ENCODE measurements around the gene KCNK10.

Gene KCNK10

DNA sequence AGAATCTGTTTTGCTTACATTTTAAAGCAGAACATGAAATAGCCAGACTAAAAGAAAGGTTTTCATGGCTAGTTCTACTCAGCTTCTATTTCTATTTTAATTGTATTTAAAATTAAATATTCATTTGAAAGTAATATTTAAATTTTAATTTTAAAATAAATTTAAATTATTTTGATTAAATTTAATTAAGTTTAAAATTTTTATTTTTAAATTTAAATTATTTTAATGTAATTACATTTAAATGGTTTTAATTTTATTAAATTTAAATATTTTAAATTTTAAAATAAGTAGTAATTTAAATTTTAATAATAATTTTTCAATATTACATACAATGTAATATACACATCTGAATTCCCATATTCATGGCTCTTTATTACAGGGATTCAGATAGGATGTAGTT lies 17.3 kb upstream of the KCNK10 start:
- no peak overlapping the region for H3K4me3 ChIP-seq (ENCODE audit: low read depth, low read length)
- TF ChIP-seq, protein P1, sequence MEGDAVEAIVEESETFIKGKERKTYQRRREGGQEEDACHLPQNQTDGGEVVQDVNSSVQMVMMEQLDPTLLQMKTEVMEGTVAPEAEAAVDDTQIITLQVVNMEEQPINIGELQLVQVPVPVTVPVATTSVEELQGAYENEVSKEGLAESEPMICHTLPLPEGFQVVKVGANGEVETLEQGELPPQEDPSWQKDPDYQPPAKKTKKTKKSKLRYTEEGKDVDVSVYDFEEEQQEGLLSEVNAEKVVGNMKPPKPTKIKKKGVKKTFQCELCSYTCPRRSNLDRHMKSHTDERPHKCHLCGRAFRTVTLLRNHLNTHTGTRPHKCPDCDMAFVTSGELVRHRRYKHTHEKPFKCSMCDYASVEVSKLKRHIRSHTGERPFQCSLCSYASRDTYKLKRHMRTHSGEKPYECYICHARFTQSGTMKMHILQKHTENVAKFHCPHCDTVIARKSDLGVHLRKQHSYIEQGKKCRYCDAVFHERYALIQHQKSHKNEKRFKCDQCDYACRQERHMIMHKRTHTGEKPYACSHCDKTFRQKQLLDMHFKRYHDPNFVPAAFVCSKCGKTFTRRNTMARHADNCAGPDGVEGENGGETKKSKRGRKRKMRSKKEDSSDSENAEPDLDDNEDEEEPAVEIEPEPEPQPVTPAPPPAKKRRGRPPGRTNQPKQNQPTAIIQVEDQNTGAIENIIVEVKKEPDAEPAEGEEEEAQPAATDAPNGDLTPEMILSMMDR (IDR thresholded peaks at IDR 0.05; ENCODE audit: low read depth, low read length) = no peak
- TF ChIP-seq, protein P2, sequence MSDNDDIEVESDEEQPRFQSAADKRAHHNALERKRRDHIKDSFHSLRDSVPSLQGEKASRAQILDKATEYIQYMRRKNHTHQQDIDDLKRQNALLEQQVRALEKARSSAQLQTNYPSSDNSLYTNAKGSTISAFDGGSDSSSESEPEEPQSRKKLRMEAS (IDR thresholded peaks at IDR 0.05; ENCODE audit: low read depth, low read length) = no peak
- TF ChIP-seq POLR2A (IDR thresholded peaks at IDR 0.05; ENCODE audit: extremely low read depth, insufficient read length) = no peak
- no peak for TF ChIP-seq MYC (IDR thresholded peaks at IDR 0.05; ENCODE audit: low read depth, low read length)
- DNase-seq (ENCODE audit: low read depth) = no peak

DNA sequence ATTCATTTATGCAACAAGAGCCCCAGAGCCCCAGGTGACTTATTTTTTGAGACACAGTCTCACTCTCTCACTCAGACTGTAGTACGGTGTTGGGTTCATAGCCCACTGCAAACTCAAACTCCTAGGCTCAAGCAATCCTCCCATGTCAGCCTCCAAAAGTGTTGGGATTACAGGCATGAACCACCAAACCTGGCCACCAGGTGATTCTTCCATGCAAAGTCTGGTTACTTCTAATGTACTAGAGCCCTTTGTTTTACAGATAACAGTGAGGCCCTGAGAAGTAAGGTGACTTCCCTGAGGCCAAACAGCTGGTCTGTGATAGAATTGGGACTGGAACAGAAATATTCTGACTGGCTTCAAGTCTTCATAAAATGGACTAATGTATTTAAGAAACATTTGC lies 10.0 kb upstream of the KCNK10 start:
- TF ChIP-seq MYC (IDR thresholded peaks at IDR 0.05; ENCODE audit: low read depth, low read length) (no peak), POLR2A (IDR thresholded peaks at IDR 0.05; ENCODE audit: extremely low read depth, insufficient read length) (no peak)
- TF ChIP-seq, protein P2 (IDR thresholded peaks at IDR 0.05; ENCODE audit: low read depth, low read length) = no peak
- TF ChIP-seq, protein P1 (IDR thresholded peaks at IDR 0.05; ENCODE audit: low read depth, low read length) = no peak
- no peak overlapping the region for H3K4me3 ChIP-seq (ENCODE audit: low read depth, low read length)
- DNase-seq (ENCODE audit: low read depth) = no peak

DNA sequence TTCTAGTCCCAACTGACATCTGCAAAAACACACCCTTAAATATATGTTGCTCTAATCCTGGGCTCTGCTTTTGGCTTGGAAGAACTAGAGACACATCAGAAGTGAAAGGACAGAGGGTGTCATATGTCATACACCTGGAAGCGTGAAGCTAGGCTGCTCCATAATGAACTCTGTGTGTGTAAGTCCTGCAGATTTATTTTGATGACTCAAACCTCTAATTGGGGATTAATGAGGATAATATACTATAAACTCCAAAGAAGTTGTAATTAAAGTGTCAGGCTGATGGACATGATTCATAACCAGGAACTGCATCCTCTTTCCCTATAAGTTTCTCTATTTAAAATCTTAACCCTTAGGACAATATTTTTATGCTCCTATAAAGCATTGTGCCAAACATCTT lies 4.4 kb upstream of the KCNK10 start:
- H3K4me3 ChIP-seq (ENCODE audit: low read depth, low read length) = no peak overlapping the region
- TF ChIP-seq, protein P2 (IDR thresholded peaks at IDR 0.05; ENCODE audit: low read depth, low read length) = no peak
- no peak for TF ChIP-seq MYC (IDR thresholded peaks at IDR 0.05; ENCODE audit: low read depth, low read length)
- no peak for TF ChIP-seq POLR2A (IDR thresholded peaks at IDR 0.05; ENCODE audit: extremely low read depth, insufficient read length)
- TF ChIP-seq, protein P1 (IDR thresholded peaks at IDR 0.05; ENCODE audit: low read depth, low read length) = no peak
- DNase-seq (ENCODE audit: low read depth) = no peak

DNA sequence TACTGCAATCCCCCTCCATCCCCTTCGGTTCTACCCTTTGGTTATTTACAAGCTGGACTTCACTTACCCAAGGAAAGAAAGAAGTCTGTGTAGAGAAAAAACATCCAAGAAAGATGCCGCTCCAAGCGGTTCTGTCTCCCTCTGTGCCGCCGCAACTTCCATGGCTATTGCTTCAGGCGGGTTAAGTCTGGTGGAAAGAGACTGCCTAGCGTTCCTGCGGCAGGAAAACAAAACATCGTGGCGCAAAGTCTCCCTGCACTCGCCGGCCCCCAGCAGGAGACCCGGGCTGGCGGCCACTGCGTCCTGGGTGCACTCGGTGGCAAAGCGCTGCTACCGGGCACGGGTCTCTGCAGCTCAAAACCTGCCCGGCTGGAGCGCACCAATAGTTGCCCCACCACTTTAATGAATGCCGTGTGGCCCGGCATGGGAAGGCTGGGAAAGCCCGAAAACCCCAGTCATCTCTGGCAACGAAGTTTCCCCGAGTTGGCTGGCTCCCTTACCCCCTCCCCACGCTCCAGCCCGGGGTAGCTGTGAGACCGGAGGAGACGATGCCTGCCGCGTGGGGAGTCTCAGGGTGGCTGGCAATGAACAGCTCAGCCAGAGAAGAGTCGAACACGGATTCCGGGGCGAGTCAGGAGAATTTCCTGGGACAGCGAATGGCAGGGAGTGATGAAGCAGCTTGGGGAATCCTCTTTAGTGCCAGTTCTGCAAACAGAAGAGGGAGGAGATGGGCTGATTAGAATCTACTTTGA lies 3.5 kb upstream of the KCNK10 start:
- TF ChIP-seq MYC (IDR thresholded peaks at IDR 0.05; ENCODE audit: low read depth, low read length) (no peak), POLR2A (IDR thresholded peaks at IDR 0.05; ENCODE audit: extremely low read depth, insufficient read length) (no peak)
- TF ChIP-seq, protein P1 (IDR thresholded peaks at IDR 0.05; ENCODE audit: low read depth, low read length) = no peak
- TF ChIP-seq, protein P2 (IDR thresholded peaks at IDR 0.05; ENCODE audit: low read depth, low read length) = no peak
- no peak for DNase-seq (ENCODE audit: low read depth)

DNA sequence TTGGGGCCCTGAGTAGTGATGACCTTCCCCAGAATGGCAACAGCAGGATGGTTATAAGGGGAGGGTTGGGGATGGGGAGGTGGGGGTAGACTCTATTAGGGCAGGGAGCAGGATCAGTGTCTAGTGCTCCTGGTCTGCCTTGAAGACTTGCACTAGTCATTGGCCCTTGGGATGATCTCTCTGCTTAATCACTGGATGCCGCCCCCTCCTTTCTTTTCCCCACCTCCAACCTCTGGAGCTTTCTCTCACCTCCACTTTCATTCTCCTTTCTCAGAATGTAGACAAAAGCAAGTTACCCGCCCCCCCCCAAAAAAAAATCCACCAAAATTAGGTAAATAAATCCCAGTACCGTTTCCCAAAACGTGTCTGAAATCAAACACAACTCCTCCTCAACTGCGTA lies 2.8 kb upstream of the KCNK10 start:
- no peak for DNase-seq (ENCODE audit: low read depth)
- H3K4me3 ChIP-seq (ENCODE audit: low read depth, low read length) = no peak overlapping the region
- TF ChIP-seq MYC (IDR thresholded peaks at IDR 0.05; ENCODE audit: low read depth, low read length) (no peak), POLR2A (IDR thresholded peaks at IDR 0.05; ENCODE audit: extremely low read depth, insufficient read length) (no peak)
- TF ChIP-seq, protein P1 (IDR thresholded peaks at IDR 0.05; ENCODE audit: low read depth, low read length) = no peak
- TF ChIP-seq, protein P2 (IDR thresholded peaks at IDR 0.05; ENCODE audit: low read depth, low read length) = no peak

More for the DNA sequence above, 3.5 kb upstream of the KCNK10 start:
- H3K4me3 ChIP-seq (ENCODE audit: low read depth, low read length) = no peak overlapping the region
